Melanocyte of skin (primary cell): Measurements from ENCODE around the gene ADSL. TPM values are rescaled to one million over a fixed set of nuclear protein-coding genes. Genes with fewer than 3 reads are reported as not detected.

ENCODE experiments used
- total RNA-seq, 2 donors: library from RNA; depleted of rRNA; stranded (reverse); fragments of >200 nt; gene quantifications; 2 replicates each; pipeline ENCODE4 v1.2.3, GENCODE V29; 2012

The ADSL gene
- total RNA-seq, result 100 to 1,000 TPM; 112 to 159 TPM

DNA sequence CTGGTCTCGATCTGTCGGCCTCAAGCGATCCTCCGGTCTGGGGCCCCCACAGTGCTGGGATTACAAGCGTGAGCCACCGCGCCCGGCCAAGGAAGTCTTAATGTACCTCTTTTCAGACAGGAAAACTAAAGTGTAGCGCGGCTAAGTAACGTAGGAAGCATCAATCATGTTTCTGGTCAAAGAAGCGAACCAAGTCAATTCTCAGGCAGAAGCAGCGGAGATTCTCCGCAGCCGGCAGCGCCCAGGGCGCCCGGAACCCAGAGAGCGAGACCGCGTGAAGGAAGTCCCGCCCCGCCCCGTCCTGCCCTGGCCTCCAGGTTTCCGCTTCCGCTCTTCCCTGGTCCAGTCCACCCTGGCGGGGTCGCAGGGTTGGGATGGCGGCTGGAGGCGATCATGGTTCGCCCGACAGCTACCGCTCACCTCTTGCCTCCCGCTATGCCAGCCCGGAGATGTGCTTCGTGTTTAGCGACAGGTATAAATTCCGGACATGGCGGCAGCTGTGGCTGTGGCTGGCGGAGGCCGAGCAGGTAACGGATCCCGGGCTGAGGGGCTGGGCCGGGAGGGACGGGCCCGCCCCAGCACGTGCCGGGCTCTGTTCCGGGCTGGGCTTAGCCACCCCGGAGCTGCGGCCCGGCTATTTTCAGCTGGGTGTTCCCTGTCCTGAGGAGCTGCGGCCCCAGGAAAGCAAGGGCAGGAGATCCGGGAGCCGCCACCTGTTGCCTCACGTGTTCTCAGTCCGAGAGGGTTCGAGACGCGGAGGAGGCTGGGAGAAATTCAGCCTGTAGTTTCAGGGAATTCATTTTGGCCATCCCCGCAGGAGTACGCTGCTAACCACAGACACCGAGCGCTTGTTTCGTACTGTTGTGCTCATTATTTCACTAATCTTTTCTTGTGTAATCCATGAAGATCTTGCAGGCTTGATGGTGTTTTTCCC lies at the start of gene ADSL:
TSS of gene ADSL (plus strand) at position 316 of the 934 bp plus-strand sequence. CDS start at position 375, 59 bp downstream.

Other genes with a start within 250 kb of the ADSL start
- gene TNRC6B, start 168.6 kb upstream of the ADSL start, total RNA-seq, result 10 to 100 TPM; 16.3 to 19.3 TPM
- 10 to 100 TPM; 76.4 to 89.6 TPM for gene SGSM3, start 24.1 kb downstream of the ADSL start, total RNA-seq